ENCODE measurements around the gene ARHGAP42. TPM values are rescaled to one million over a fixed set of nuclear protein-coding genes. Genes with fewer than 3 reads are reported as not detected.

ARHGAP42 gene
- total and polyA plus RNA-seq, 10 of the 15 experiments (the other 5 are each of a cell fraction or from before 2014, with no cell fraction given), result 1.8 to 6.3 (median 3.2) TPM

DNA sequence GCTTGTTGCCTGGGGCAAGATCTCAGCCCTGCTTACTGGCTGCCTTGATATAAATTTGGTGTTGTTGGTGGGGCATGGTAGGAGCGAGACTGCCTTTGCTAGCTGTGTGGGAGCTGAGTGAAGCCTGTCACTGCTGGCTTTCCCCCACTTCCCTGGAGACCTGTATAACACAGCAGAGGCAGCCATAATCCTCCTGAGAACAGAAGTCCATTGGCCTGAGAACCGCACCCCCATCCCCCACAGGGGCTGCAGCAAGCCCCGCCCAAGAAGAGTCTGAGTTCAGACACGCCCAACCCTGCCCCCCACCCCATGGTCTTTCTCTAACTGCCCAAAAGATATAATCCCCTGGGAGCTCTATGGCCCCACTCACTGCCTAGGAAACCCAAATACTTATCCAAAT lies 39.2 kb upstream of the ARHGAP42 start:
- Histone ChIP-seq H3K4me1 (ENCODE audit: control insufficient read depth, insufficient read depth, low read length) (no peaks in the 10 kb centered on the region), H3K9ac (ENCODE audit: control insufficient read depth, insufficient read depth, low read length) (no peak overlapping the region), H3K9me3 (replicated peaks; ENCODE audit: control insufficient read depth, insufficient read depth, low read length) (no peaks in the 10 kb centered on the region), H3K36me3 (ENCODE audit: control insufficient read depth in 2 of 2, insufficient read depth in 2 of 2, low read length in 1 of 2) (no peaks in the 10 kb centered on the region), H3K4me3 (no peak overlapping the region), H2AFZ (ENCODE audit: control insufficient read depth, low read depth, low read length) (no peak overlapping the region), H3K27me3 (replicated peaks in 1 of 2; ENCODE audit: control insufficient read depth in 2 of 2, insufficient read depth in 2 of 2, low read length in 1 of 2) (no peaks in the 10 kb centered on the region; a peak in 2 of 4 replicates), H3K27ac (ENCODE audit: control insufficient read depth, insufficient read depth) (no peak overlapping the region), H3K4me2 (ENCODE audit: control insufficient read depth, insufficient read depth) (no peak overlapping the region), H4K20me1 (ENCODE audit: control insufficient read depth, insufficient read depth) (no peaks in the 10 kb centered on the region), H3K79me2 (ENCODE audit: control insufficient read depth, insufficient read depth, low read length) (no peaks in the 10 kb centered on the region)
- intact Hi-C loops (cut with micrococcal nuclease; ENCODE audit: unreplicated experiment) (no loop called here), in situ Hi-C loops (cut with MboI) (no loop called here)
- no TSS peak for BruUV-seq (replicated peaks)
- ChIA-PET RAD21 (ENCODE audit: unreplicated experiment) (no interaction called here), SMC1A (ENCODE audit: uncharacterized antibody, unreplicated experiment) (no interaction called here), CTCF (no interaction called here), POLR2A (interaction anchor here (0.9 kb wide), 1 partner anchor 15 kb away, joined by 4 read pairs; no protein-coding TSS in a partner anchor)
- 0% methylated on average over 4 of the region's 4 CpGs for WGBS (ENCODE audit: insufficient coverage, insufficient replicate concordance, low lambda C conversion rate, missing lambda C conversion rate)
- no peak for FAIRE-seq
- DNase-seq (ENCODE audit: low read depth, low spot score), result no peak
- ATAC-seq, result no peak
- TF ChIP-seq BCL11A (IDR thresholded peaks at IDR 0.05; ENCODE audit: low read depth, low read length), result no peak
- TF ChIP-seq TCF7 (IDR thresholded peaks at IDR 0.05; ENCODE audit: borderline replicate concordance), result no peak
- TF ChIP-seq ZSCAN29 (IDR thresholded peaks at IDR 0.05), result no peak
- TF ChIP-seq, protein P1, sequence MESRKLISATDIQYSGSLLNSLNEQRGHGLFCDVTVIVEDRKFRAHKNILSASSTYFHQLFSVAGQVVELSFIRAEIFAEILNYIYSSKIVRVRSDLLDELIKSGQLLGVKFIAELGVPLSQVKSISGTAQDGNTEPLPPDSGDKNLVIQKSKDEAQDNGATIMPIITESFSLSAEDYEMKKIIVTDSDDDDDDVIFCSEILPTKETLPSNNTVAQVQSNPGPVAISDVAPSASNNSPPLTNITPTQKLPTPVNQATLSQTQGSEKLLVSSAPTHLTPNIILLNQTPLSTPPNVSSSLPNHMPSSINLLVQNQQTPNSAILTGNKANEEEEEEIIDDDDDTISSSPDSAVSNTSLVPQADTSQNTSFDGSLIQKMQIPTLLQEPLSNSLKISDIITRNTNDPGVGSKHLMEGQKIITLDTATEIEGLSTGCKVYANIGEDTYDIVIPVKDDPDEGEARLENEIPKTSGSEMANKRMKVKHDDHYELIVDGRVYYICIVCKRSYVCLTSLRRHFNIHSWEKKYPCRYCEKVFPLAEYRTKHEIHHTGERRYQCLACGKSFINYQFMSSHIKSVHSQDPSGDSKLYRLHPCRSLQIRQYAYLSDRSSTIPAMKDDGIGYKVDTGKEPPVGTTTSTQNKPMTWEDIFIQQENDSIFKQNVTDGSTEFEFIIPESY (IDR thresholded peaks at IDR 0.05), result no peak
- no peak for TF ChIP-seq FOXK2 (IDR thresholded peaks at IDR 0.05)
- TF ChIP-seq EED (IDR thresholded peaks at IDR 0.05; ENCODE audit: low read depth), result no peak

DNA sequence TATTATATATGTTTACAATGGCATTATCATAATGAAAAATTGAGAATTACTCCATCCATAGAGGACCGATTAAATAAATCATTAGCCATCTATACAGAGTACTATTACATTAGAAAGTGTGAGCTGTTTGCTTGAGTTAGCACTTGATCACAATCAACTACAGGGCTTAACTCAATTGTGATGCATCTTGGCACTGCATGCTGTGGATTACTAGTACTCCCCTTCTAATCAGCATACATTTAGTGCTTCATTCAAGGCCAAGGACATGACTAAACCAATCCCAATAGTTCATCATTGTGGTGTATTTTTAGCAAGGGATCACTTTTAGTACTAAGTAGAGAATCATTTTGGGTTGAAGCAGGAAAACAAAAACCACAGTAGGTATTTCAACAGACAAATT lies 23.5 kb upstream of the ARHGAP42 start:
- Histone ChIP-seq H2AFZ (ENCODE audit: control insufficient read depth, low read depth, low read length) (no peak overlapping the region), H3K4me3 (no peak overlapping the region), H4K20me1 (ENCODE audit: control insufficient read depth, insufficient read depth) (no peaks in the 10 kb centered on the region), H3K4me1 (ENCODE audit: control insufficient read depth, insufficient read depth, low read length) (no peaks in the 10 kb centered on the region), H3K79me2 (ENCODE audit: control insufficient read depth, insufficient read depth, low read length) (no peaks in the 10 kb centered on the region), H3K9me3 (replicated peaks; ENCODE audit: control insufficient read depth, insufficient read depth, low read length) (no peaks in the 10 kb centered on the region), H3K27ac (ENCODE audit: control insufficient read depth, insufficient read depth) (no peak overlapping the region), H3K36me3 (ENCODE audit: control insufficient read depth in 2 of 2, insufficient read depth in 2 of 2, low read length in 1 of 2) (no peaks in the 10 kb centered on the region), H3K4me2 (ENCODE audit: control insufficient read depth, insufficient read depth) (no peak overlapping the region), H3K9ac (ENCODE audit: control insufficient read depth, insufficient read depth, low read length) (no peak overlapping the region), H3K27me3 (replicated peaks in 1 of 2; ENCODE audit: control insufficient read depth in 2 of 2, insufficient read depth in 2 of 2, low read length in 1 of 2) (no peaks in the 10 kb centered on the region; a peak in 2 of 4 replicates)
- DNase-seq (ENCODE audit: low read depth, low spot score) (no peak), FAIRE-seq (no peak), ATAC-seq (no peak)
- ChIA-PET POLR2A (interaction anchor here (0.8 kb wide), 1 partner anchor 20 kb away, joined by 3 read pairs; no protein-coding TSS in a partner anchor), SMC1A (ENCODE audit: uncharacterized antibody, unreplicated experiment) (interaction anchor here (0.9 kb wide), 1 partner anchor 260 kb away, joined by 3 read pairs; no protein-coding TSS in a partner anchor), CTCF (no interaction called here), RAD21 (ENCODE audit: unreplicated experiment) (no interaction called here)
- no TSS peak for BruUV-seq (replicated peaks)
- in situ Hi-C loops (cut with MboI) (no loop called here), intact Hi-C loops (cut with micrococcal nuclease; ENCODE audit: unreplicated experiment) (no loop called here)
- 42% methylated on average over 1 of the region's 1 CpG for WGBS (ENCODE audit: insufficient coverage, insufficient replicate concordance, low lambda C conversion rate, missing lambda C conversion rate)
- TF ChIP-seq, protein P2, sequence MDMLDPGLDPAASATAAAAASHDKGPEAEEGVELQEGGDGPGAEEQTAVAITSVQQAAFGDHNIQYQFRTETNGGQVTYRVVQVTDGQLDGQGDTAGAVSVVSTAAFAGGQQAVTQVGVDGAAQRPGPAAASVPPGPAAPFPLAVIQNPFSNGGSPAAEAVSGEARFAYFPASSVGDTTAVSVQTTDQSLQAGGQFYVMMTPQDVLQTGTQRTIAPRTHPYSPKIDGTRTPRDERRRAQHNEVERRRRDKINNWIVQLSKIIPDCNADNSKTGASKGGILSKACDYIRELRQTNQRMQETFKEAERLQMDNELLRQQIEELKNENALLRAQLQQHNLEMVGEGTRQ (IDR thresholded peaks at IDR 0.05; ENCODE audit: borderline replicate concordance, low read depth, low read length), result no peak
- TF ChIP-seq CBFB (IDR thresholded peaks at IDR 0.05; ENCODE audit: low read depth), result no peak
- TF ChIP-seq, protein P3, sequence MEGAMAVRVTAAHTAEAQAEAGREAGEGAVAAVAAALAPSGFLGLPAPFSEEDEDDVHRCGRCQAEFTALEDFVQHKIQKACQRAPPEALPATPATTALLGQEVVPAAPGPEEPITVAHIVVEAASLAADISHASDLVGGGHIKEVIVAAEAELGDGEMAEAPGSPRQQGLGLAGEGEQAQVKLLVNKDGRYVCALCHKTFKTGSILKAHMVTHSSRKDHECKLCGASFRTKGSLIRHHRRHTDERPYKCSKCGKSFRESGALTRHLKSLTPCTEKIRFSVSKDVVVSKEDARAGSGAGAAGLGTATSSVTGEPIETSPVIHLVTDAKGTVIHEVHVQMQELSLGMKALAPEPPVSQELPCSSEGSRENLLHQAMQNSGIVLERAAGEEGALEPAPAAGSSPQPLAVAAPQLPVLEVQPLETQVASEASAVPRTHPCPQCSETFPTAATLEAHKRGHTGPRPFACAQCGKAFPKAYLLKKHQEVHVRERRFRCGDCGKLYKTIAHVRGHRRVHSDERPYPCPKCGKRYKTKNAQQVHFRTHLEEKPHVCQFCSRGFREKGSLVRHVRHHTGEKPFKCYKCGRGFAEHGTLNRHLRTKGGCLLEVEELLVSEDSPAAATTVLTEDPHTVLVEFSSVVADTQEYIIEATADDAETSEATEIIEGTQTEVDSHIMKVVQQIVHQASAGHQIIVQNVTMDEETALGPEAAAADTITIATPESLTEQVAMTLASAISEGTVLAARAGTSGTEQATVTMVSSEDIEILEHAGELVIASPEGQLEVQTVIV (IDR thresholded peaks at IDR 0.05; ENCODE audit: borderline replicate concordance, partially characterized antibody), result no peak
- TF ChIP-seq, protein P4, sequence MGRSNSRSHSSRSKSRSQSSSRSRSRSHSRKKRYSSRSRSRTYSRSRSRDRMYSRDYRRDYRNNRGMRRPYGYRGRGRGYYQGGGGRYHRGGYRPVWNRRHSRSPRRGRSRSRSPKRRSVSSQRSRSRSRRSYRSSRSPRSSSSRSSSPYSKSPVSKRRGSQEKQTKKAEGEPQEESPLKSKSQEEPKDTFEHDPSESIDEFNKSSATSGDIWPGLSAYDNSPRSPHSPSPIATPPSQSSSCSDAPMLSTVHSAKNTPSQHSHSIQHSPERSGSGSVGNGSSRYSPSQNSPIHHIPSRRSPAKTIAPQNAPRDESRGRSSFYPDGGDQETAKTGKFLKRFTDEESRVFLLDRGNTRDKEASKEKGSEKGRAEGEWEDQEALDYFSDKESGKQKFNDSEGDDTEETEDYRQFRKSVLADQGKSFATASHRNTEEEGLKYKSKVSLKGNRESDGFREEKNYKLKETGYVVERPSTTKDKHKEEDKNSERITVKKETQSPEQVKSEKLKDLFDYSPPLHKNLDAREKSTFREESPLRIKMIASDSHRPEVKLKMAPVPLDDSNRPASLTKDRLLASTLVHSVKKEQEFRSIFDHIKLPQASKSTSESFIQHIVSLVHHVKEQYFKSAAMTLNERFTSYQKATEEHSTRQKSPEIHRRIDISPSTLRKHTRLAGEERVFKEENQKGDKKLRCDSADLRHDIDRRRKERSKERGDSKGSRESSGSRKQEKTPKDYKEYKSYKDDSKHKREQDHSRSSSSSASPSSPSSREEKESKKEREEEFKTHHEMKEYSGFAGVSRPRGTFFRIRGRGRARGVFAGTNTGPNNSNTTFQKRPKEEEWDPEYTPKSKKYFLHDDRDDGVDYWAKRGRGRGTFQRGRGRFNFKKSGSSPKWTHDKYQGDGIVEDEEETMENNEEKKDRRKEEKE (IDR thresholded peaks at IDR 0.05), result no peak

Measured in GM12878 (cell line).